ENCODE results near the gene SPATA45.

GRCh38 chr1:212792396-212792908 lies 55.0 kb downstream of the SPATA45 start:
- TF ChIP-seq CTCF (conservative IDR thresholded peaks at IDR 0.05; ENCODE audit: low read depth, low read length) (no peak), EZH2 (IDR thresholded peaks at IDR 0.05; ENCODE audit: borderline replicate concordance, low read depth, low read length, poor library complexity, severe bottlenecking) (no peak)

Data from A673 (cell line).